ENCODE measurements around the gene ABCG8.

ABCG8 gene

DNA sequence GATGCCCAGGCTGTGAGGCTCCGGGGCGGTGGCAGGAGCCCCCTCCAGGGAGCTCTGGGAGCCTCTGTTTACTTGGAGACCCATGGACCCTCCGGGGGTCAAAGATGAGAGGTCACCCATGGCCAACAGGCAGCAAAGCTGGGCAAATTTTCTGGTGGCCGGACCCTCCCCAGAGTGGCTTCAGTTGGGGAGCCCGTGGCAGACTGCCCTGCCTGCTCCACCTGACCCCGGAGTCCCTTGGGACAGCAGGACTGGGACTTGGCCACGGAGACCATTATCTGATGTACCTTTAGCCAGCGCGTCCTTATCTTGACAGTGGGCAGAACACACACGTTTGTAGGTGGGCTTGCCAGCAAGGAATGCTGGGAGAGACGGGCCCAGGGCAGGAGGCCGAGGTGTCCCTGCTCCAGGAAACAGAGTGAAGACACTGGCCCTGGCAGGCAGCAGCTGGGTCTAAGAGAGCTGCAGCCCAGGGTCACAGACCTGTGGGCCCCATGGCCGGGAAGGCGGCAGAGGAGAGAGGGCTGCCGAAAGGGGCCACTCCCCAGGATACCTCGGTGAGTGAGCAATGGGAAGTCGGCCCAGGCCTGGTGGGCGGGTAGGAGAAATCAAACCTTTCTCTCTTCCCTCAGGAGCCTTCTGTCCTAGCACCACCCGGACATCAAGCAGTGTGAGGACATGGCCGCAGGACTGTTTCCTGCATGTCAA lies at the start of gene ABCG8, which contains the start of gene ABCG5:
ABCG8 (plus strand) TSS at position 412 of the 708 bp plus-strand sequence; CDS start at position 495, 83 bp downstream.
ABCG5 (minus strand) TSS at position 280 of the 708 bp plus-strand sequence; CDS start at position 120, 160 bp downstream.
- TF ChIP-seq, protein P1, sequence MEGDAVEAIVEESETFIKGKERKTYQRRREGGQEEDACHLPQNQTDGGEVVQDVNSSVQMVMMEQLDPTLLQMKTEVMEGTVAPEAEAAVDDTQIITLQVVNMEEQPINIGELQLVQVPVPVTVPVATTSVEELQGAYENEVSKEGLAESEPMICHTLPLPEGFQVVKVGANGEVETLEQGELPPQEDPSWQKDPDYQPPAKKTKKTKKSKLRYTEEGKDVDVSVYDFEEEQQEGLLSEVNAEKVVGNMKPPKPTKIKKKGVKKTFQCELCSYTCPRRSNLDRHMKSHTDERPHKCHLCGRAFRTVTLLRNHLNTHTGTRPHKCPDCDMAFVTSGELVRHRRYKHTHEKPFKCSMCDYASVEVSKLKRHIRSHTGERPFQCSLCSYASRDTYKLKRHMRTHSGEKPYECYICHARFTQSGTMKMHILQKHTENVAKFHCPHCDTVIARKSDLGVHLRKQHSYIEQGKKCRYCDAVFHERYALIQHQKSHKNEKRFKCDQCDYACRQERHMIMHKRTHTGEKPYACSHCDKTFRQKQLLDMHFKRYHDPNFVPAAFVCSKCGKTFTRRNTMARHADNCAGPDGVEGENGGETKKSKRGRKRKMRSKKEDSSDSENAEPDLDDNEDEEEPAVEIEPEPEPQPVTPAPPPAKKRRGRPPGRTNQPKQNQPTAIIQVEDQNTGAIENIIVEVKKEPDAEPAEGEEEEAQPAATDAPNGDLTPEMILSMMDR (IDR thresholded peaks at IDR 0.05; ENCODE audit: low read depth, low read length, missing control alignments): no peak
- DNase-seq (ENCODE audit: low read depth): no peak
- no peak within 1 kb of the TSS for H3K4me3 ChIP-seq (ENCODE audit: low read depth, low read length)
- in situ Hi-C loops (cut with HindIII; ENCODE audit: low sequenced_read_pairs): no loop called here

DNA sequence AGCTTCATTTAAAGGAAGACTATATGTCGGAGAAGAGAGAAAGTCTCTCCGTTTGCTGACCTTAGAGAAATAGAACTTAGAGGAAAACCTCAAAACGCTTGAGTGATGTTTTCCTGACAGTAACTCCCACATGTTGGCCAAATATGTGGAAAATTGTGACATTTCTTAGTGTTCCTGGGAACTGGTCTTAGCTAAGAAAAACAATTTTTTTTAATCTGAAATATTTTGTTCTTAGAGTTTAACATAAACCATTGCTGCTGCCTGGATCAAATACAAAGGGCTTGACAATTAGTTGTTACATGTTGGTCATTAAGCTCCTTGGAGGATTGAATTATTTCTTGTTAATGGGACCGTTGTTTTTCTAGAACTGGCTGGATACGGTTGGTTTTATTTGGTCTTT lies 48.6 kb upstream of the ABCG8 start:
- no peak for DNase-seq (ENCODE audit: low read depth)
- H3K4me3 ChIP-seq (ENCODE audit: low read depth, low read length): no peak overlapping the region
- TF ChIP-seq, protein P1 (IDR thresholded peaks at IDR 0.05; ENCODE audit: low read depth, low read length, missing control alignments): no peak
- in situ Hi-C loops (cut with HindIII; ENCODE audit: low sequenced_read_pairs): no loop called here

DNA sequence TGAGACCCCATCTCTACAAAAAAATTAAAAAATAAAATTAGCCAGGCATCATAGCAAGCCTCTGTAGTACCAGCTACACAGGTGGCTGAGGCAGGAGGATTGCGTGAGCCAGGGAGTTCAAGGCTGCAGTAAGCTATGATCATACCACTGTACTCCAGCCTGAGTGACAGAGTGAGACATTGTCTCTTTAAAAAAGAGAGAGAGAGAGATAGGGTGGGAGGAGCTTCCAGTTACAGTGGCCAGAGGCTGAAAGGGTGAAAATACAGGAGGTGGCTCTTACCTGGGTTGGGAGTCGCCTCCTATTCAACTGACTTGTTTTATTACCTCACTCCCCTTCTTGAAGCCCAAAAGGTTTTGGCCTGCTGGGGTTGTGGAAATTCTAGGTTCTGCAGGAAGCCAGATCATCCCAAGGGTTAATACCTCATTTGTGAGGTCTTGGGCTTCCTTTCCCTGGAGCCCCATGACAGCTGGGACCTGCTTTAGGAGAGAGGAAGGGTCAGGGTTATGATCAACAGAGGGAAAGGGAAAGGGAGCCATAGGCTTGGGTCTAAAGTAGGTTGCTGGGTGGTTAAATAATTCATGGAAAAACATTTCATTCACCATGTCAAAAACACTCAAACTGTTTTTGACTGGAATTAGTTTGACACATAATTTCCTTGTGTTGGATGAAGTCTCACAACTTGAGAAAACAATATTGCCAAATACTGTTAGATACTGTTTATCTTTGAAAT lies 47.6 kb upstream of the ABCG8 start:
- H3K4me3 ChIP-seq (ENCODE audit: low read depth, low read length): no peak overlapping the region
- DNase-seq (ENCODE audit: low read depth): no peak
- in situ Hi-C loops (cut with HindIII; ENCODE audit: low sequenced_read_pairs): no loop called here
- TF ChIP-seq, protein P1 (IDR thresholded peaks at IDR 0.05; ENCODE audit: low read depth, low read length, missing control alignments): no peak

DNA sequence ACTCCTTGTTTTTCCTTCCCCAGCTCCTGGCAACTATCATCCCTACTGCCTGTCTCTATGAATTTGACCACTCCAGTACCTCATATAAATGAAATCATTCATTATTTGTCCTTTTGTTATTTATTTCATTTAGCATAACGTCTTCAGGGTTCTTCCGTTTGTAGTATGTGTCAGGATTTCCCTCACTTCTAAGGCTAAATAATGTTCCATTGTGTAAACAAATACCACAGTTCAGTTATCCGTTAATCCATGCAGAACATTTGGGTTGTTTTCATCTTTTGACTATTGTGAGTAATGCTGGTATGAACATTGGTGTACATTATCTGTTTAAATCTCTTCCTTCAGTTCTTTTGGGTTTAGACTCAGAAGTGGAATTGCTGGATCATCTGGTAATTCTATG lies 46.1 kb upstream of the ABCG8 start:
- in situ Hi-C loops (cut with HindIII; ENCODE audit: low sequenced_read_pairs): no loop called here

DNA sequence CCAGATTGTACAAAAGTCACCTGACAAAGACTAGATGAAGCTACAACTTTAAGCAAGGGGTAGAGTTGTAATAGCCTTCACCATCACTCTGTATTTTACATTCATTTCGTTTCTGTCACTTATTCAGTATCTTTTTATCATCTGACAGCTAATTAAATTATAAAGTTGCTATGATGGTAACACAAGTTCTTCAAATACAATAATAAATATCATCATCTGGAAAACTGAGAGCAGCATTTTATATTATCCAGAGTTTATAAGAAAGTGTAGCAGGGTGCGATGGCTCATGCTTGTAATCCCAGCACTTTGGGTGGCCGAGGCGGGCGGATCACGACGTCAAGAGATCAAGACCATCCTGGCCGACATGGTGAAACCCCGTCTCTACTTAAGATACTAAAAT lies 43.8 kb upstream of the ABCG8 start:
- no peak for DNase-seq (ENCODE audit: low read depth)
- TF ChIP-seq, protein P1 (IDR thresholded peaks at IDR 0.05; ENCODE audit: low read depth, low read length, missing control alignments): no peak
- H3K4me3 ChIP-seq (ENCODE audit: low read depth, low read length): no peak overlapping the region
- in situ Hi-C loops (cut with HindIII; ENCODE audit: low sequenced_read_pairs): no loop called here

More for the DNA sequence above, 46.1 kb upstream of the ABCG8 start:
- DNase-seq (ENCODE audit: low read depth): no peak
- H3K4me3 ChIP-seq (ENCODE audit: low read depth, low read length): no peak overlapping the region
- TF ChIP-seq, protein P1 (IDR thresholded peaks at IDR 0.05; ENCODE audit: low read depth, low read length, missing control alignments): no peak

DNA sequence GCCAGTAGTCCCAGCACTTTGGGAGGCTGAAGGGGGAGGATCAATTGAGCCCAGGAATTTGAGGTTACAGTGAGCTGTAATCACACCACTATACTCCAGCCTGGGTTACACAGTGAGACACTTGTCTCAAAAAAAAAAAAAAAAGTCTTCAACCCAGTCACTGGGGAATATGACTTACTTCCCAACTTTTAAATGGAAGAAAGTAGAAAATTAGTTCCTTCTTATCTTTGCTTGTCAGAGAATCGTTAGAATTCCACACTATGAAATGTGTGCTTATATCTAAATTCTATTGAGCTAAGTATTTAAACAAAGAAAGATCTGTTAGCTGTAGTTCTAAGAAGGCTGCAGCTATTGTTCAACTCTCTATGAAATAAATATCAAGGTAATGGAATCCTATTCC lies 42.6 kb upstream of the ABCG8 start:
- no peak for DNase-seq (ENCODE audit: low read depth)
- in situ Hi-C loops (cut with HindIII; ENCODE audit: low sequenced_read_pairs): no loop called here
- TF ChIP-seq, protein P1 (IDR thresholded peaks at IDR 0.05; ENCODE audit: low read depth, low read length, missing control alignments): no peak
- H3K4me3 ChIP-seq (ENCODE audit: low read depth, low read length): no peak overlapping the region

All from astrocyte of the cerebellum (primary cell).